HCT116 (cell line): ENCODE measurements around the gene CPED1. TPM values are rescaled to one million over a fixed set of nuclear protein-coding genes. Genes with fewer than 3 reads are reported as not detected.

Source experiments
- ATAC-seq: fragments of 200-7000 bp; cut with Tn5 transposase; 2 replicates; pipeline ENCODE4 v1.9.1; 2020; ENCODE audit warnings: mild to moderate bottlenecking, moderate library complexity
- BruUV-seq: library from RNA; stranded (reverse); fragments of 400-500 nt; replicated peaks from 2 replicates; lab custom pipeline; 2021; lab: Mats Ljungman, UMichigan
- CTCF ChIA-PET: fragments of 300-600 bp; sonication (Branson Sonifier 250); formaldehyde crosslinking; loops from one replicate; lab custom pipeline; 2021; ENCODE audit warnings: antibody characterized with exemption; lab: Charles Lee
- POLR2A ChIA-PET: fragments of 300-600, 350-600 bp; sonication (Branson Sonifier 250); formaldehyde crosslinking; loops from one replicate; lab custom pipeline; 2021; ENCODE audit warnings: antibody characterized with exemption; lab: Charles Lee
- RAD21 ChIA-PET, 2 experiments: fragments of 300-600 bp; sonication (Branson Sonifier 250); formaldehyde crosslinking; loops; one replicate each; lab custom pipeline; 2023; ENCODE audit warnings: low total read pairs in 2 of 2; ENCODE audit not compliant: uncharacterized antibody in 2 of 2, unreplicated experiment in 2 of 2, low non-redundant PET in 1 of 2; lab: Charles Lee
- DNase-seq: peaks from one replicate; pipeline ENCODE4 v3.0.0-alpha.2; 2010; ENCODE audit warnings: low read depth, low spot score
- H2AFZ ChIP-seq: fragments of 200-600 bp; shearing (Covaris generic), sonication (generic); 2 replicates; pipeline ENCODE4 v1.6.1; 2017; ENCODE audit warnings: low read depth, mixed run types, mixed read lengths, antibody characterized with exemption, low read length; ENCODE audit not compliant: poor library complexity, severe bottlenecking
- H3K27ac ChIP-seq: 2 replicates; pipeline ENCODE4 v1.5.1; 2012; ENCODE audit warnings: low read depth, low read length
- H3K27me3 ChIP-seq: fragments of 200-600 bp; sonication (generic); 2 replicates; pipeline ENCODE4 v1.6.1; 2016; ENCODE audit warnings: mixed run types, low read length, mixed read lengths; ENCODE audit not compliant: insufficient read depth
- H3K36me3 ChIP-seq, 2 experiments: fragments of 200-500 bp in 1 of 2; fragments of 200-600 bp in 1 of 2; sonication (Bioruptor generic) in 1 of 2; sonication (generic) in 1 of 2; 2 replicates each; pipeline versions ENCODE4 v1.5.1 to v1.6.1; 2014 to 2016; ENCODE audit warnings: low read length in 2 of 2, inconsistent platforms in 1 of 2, mixed read lengths in 1 of 2, mixed run types in 1 of 2; ENCODE audit not compliant: insufficient read depth in 2 of 2, control insufficient read depth in 1 of 2
- H3K4me1 ChIP-seq, 2 experiments: fragments of 200-600 bp in 1 of 2; sonication (generic) in 1 of 2; 2 replicates each; pipeline versions ENCODE4 v1.5.1 to v1.6.1; 2012 to 2017; ENCODE audit warnings: low read length in 2 of 2, inconsistent platforms in 1 of 2, mild to moderate bottlenecking in 1 of 2, mixed read lengths in 1 of 2, mixed run types in 1 of 2, moderate library complexity in 1 of 2; ENCODE audit not compliant: insufficient read depth in 2 of 2, control insufficient read depth in 1 of 2
- H3K4me2 ChIP-seq: fragments of 200-600 bp; sonication (generic); 2 replicates; pipeline ENCODE4 v1.6.1; 2017; ENCODE audit warnings: mixed run types, low read length, mixed read lengths
- H3K4me3 ChIP-seq, 2 experiments: fragments of 200-600 bp in 1 of 2; sonication (generic) in 1 of 2; replicated peaks in 1 of 2; 2 replicates each; pipeline ENCODE4 v1.5.1; 2011 to 2016; ENCODE audit warnings: low read length in 2 of 2, control low read depth in 1 of 2, low read depth in 1 of 2, mild to moderate bottlenecking in 1 of 2, mixed read lengths in 1 of 2, mixed run types in 1 of 2
- H3K79me2 ChIP-seq: fragments of 200-600 bp; sonication (generic); 2 replicates; pipeline ENCODE4 v1.6.1; 2017; ENCODE audit warnings: mild to moderate bottlenecking, mixed run types, low read length, moderate library complexity, mixed read lengths; ENCODE audit not compliant: insufficient read depth
- H3K9ac ChIP-seq: fragments of 200-600 bp; sonication (generic); 2 replicates; pipeline ENCODE4 v1.6.1; 2016; ENCODE audit warnings: low read length, mixed read lengths
- H3K9me2 ChIP-seq: fragments of 200-600 bp; sonication (generic), shearing (Covaris generic); 2 replicates; pipeline ENCODE4 v1.6.1; 2017; ENCODE audit warnings: mixed run types, mild to moderate bottlenecking, moderate library complexity; ENCODE audit not compliant: insufficient read depth
- H3K9me3 ChIP-seq, 2 experiments: fragments of 200-500 bp in 1 of 2; fragments of 200-600 bp in 1 of 2; sonication (Bioruptor generic) in 1 of 2; sonication (generic) in 1 of 2; 2 replicates each; pipeline ENCODE4 v1.6.1; 2014 to 2017; ENCODE audit warnings: low read length in 2 of 2, mixed read lengths in 2 of 2, inconsistent platforms in 1 of 2, low read depth in 1 of 2, mild to moderate bottlenecking in 1 of 2, mixed run types in 1 of 2, moderate library complexity in 1 of 2; ENCODE audit not compliant: control insufficient read depth in 1 of 2, insufficient read depth in 1 of 2
- H4K20me1 ChIP-seq: fragments of 200-600 bp; sonication (generic), shearing (Covaris generic); 2 replicates; pipeline ENCODE4 v1.6.1; 2017; ENCODE audit warnings: mixed run types, mild to moderate bottlenecking, moderate library complexity; ENCODE audit not compliant: insufficient read depth
- ELF1 ChIP-seq: IDR thresholded peaks from 2 replicates; pipeline ENCODE4 v1.6.1; 2012; ENCODE audit warnings: low read depth, borderline replicate concordance
- EZH2phosphoT487 ChIP-seq: fragments of 200-600 bp; IDR thresholded peaks from 2 replicates; pipeline ENCODE4 v1.6.1; 2018; ENCODE audit warnings: antibody characterized with exemption, borderline replicate concordance
- JUND ChIP-seq: IDR thresholded peaks from 2 replicates; pipeline ENCODE4 v1.6.1; 2012
- intact Hi-C: fragments of 100-400 bp; cut with micrococcal nuclease; formaldehyde crosslinking; loops from 2 replicates; pipeline ENCODE4 v1.10.0; 2022
- total RNA-seq: library from RNA; stranded (reverse); gene quantifications from one replicate; pipeline ENCODE4 v1.2.1, GENCODE V29; 2021; ENCODE audit not compliant: unreplicated experiment
- TF ChIP-seq, protein P1 (sequence below): IDR thresholded peaks from 2 replicates; pipeline ENCODE4 v1.6.1; 2011; ENCODE audit warnings: mild to moderate bottlenecking, low read length, moderate library complexity; ENCODE audit not compliant: insufficient replicate concordance; ENCODE audit errors: extremely low read depth

CPED1 gene
- total RNA-seq, 1 experiment from 2014 or later, result 1.2 TPM

DNA sequence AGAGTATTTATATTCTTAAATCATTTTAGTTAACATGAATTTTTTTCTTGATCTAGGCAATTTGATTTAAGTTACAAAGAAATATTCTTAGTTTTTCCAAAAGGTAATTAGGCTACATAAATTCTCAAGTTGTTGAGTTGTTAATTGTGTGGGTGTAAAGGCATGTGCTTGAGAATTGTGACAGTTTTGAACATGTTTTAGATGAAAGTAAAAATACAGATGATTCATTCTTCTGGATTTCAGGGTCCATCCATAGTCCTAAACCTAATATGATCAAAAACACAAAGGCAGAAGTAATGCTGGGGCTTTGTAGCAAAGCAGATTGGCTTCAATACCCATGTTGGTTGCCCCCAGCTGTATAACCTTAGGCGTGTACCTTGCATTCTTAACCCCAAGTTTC lies 127.9 kb downstream of the CPED1 start:
- Histone ChIP-seq H3K9me2 (no peaks in the 10 kb centered on the region), H3K4me3 (no peak overlapping the region), H2AFZ (no peak overlapping the region), H4K20me1 (no peaks in the 10 kb centered on the region), H3K36me3 (no peaks in the 10 kb centered on the region), H3K9ac (no peak overlapping the region), H3K4me2 (peak overlapping the region; percentile 26; the same call in 1 of the 2 replicates), H3K9me3 (no peaks in the 10 kb centered on the region), H3K79me2 (no peaks in the 10 kb centered on the region), H3K27me3 (no peaks in the 10 kb centered on the region), H3K27ac (no peak overlapping the region), H3K4me1 (peaks cover 0 to 14% of the 10 kb centered on the region in 2 experiments; a peak in 2 of 4 replicates)
- ATAC-seq (no peak), DNase-seq (no peak)
- POLR2A ChIA-PET, result no interaction called here
- no TSS peak for BruUV-seq
- RAD21 ChIA-PET, result no interaction called here
- TF ChIP-seq ELF1 (no peak), JUND (no peak)
- CTCF ChIA-PET, result interaction anchor here (1.8 kb wide), 1 partner anchor 9 kb away, joined by 6 read pairs; no protein-coding TSS in a partner anchor
- intact Hi-C loops, result no loop called here

DNA sequence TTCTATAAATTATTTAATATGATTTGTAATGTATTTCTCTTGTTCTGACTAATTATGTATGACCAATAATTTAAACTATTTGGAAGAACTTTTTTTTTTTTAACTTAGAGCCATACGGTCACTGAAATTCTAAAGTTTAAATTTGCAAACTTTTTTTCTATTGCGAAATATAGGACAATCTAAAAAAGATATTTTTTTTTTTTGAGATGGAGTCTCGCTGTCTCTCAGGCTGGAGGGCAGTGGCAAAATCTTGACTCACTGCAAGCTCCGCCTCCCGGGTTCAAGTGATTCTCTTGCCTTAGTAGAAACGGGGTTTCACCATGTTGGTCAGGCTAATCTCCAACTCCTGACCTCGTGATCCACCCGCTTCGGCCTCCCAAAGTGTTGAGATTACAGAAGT lies 130.5 kb downstream of the CPED1 start:
- intact Hi-C loops, result no loop called here
- no peaks in the 10 kb centered on the region for H4K20me1 ChIP-seq
- peaks cover 0 to 9% of the 10 kb centered on the region in 2 experiments; a peak in 2 of 4 replicates for H3K4me1 ChIP-seq
- H3K4me3 ChIP-seq, result no peak overlapping the region
- no TSS peak for BruUV-seq
- RAD21 ChIA-PET, result no interaction called here
- CTCF ChIA-PET, result no interaction called here
- no peaks in the 10 kb centered on the region for H3K9me2 ChIP-seq
- TF ChIP-seq, protein P1, sequence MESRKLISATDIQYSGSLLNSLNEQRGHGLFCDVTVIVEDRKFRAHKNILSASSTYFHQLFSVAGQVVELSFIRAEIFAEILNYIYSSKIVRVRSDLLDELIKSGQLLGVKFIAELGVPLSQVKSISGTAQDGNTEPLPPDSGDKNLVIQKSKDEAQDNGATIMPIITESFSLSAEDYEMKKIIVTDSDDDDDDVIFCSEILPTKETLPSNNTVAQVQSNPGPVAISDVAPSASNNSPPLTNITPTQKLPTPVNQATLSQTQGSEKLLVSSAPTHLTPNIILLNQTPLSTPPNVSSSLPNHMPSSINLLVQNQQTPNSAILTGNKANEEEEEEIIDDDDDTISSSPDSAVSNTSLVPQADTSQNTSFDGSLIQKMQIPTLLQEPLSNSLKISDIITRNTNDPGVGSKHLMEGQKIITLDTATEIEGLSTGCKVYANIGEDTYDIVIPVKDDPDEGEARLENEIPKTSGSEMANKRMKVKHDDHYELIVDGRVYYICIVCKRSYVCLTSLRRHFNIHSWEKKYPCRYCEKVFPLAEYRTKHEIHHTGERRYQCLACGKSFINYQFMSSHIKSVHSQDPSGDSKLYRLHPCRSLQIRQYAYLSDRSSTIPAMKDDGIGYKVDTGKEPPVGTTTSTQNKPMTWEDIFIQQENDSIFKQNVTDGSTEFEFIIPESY, result no peak
- no peak for TF ChIP-seq EZH2phosphoT487
- no peaks in the 10 kb centered on the region for H3K36me3 ChIP-seq
- POLR2A ChIA-PET, result no interaction called here
- no peak overlapping the region for H2AFZ ChIP-seq
- no peaks in the 10 kb centered on the region for H3K9me3 ChIP-seq
- H3K79me2 ChIP-seq, result no peaks in the 10 kb centered on the region
- DNase-seq (no peak), ATAC-seq (no peak)
- no peak overlapping the region for H3K27ac ChIP-seq
- no peak overlapping the region for H3K4me2 ChIP-seq
- no peaks in the 10 kb centered on the region for H3K27me3 ChIP-seq
- no peak overlapping the region for H3K9ac ChIP-seq
